ENCODE results near the gene PGF.

Gene PGF

DNA sequence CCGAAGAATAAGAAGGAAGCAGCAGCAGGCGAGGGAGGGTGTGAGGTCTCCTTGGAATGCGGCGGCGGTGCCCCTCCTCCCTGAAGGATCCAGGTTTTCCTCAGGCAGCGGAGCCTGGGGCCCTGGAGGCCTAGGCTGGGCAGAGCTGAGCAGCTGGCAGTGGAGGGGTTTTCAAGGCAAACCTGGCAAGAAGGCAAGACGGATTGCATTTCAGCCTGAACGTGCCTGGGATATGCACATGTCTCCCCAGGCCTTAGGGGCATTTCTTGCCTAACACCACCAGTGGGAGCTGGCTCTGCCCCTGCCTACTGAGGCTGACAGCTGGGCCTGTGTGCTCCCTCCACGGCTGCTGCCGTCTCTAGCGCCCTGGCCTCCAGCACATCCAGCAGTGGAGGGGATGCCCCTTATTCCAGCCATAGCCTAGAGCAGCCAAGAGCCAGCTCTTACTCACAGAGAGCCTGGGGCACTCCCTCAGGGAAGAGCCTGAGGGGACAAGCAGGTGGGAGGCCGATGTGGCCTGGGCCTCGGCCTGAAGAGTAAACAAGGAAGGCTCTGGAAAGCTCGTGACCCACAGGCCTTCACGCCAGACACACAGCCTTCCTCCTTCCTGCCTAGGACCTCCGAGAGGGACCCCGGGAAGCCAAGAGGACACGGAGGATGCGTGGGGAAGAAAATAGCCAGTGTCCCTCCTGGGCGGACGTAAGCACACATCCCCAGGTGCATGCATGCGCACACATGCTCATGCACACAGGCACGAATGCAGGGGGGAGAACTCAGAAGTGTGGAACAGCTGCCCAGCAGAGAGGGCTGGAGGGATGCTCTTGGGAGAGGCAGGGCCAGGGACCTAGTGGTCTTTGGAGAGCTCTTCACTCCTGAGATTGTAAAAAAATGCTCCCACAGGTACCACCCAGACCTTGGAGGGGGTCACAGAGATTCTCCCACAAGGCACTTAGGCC is 24.3 kb upstream of the PGF start:
- no peak overlapping the region for H3K4me3 ChIP-seq (ENCODE audit: low read depth, low read length)
- peak; percentile 77 for DNase-seq (ENCODE audit: low read depth)

GRCh38 chr14:74979029-74979428 is 23.6 kb upstream of the PGF start:
- DNase-seq (ENCODE audit: low read depth), result no peak
- H3K4me3 ChIP-seq (ENCODE audit: low read depth, low read length), result no peak overlapping the region

DNA sequence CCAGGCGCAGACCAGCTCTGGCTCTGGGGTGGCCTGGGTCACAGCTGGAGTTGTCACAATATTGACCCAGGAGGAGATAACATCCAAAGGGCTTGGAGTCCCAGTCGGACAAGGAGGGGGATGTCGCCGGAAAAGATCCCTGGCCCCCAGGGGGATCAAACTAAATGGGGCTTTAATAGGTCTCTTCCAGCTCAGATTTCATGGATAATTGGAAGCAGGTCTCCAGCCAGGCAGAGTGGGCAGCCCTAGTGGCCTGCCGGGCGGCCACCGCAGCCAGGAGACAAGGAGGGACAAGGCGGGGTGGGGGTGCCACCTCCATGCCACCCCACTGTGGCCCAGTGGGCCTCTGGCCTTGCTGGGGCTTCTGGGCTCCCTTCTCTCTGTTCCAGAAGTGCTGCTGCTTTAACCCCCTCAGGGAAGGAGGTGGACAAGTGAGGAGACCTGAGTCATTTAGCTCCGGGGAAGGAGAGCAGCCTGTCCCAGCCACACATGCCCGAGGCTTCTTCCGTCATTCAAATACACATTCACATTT is 23.1 kb upstream of the PGF start:
- no peak overlapping the region for H3K4me3 ChIP-seq (ENCODE audit: low read depth, low read length)
- no peak for DNase-seq (ENCODE audit: low read depth)

DNA sequence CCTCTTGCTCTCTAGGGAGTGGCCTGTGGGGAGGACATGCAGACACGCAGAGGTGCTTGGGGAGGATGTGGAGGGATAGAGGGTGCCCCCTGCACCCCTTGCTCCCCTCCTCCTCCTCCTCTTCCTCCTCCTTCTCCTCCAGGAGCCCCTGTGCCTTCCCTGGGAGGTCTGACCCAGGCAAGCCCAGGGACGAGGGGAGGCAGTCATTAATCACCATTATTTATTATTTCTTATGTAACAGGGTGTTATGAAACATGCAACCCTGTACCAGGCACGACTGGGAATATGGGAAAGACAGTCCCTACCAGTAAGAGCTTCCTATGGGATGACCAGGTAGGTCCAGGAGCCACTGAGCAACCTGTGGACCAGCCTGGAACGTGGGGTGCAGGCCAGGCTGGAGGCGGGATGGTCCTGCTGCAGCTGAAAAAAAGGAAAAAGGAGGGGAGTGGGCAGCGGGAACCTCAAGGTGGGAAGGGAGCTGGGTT is 22.5 kb upstream of the PGF start:
- no peak for DNase-seq (ENCODE audit: low read depth)
- H3K4me3 ChIP-seq (ENCODE audit: low read depth, low read length), result no peak overlapping the region

GRCh38 chr14:74977164-74977900 is 21.9 kb upstream of the PGF start:
- DNase-seq (ENCODE audit: low read depth), result no peak
- no peak overlapping the region for H3K4me3 ChIP-seq (ENCODE audit: low read depth, low read length)

DNA sequence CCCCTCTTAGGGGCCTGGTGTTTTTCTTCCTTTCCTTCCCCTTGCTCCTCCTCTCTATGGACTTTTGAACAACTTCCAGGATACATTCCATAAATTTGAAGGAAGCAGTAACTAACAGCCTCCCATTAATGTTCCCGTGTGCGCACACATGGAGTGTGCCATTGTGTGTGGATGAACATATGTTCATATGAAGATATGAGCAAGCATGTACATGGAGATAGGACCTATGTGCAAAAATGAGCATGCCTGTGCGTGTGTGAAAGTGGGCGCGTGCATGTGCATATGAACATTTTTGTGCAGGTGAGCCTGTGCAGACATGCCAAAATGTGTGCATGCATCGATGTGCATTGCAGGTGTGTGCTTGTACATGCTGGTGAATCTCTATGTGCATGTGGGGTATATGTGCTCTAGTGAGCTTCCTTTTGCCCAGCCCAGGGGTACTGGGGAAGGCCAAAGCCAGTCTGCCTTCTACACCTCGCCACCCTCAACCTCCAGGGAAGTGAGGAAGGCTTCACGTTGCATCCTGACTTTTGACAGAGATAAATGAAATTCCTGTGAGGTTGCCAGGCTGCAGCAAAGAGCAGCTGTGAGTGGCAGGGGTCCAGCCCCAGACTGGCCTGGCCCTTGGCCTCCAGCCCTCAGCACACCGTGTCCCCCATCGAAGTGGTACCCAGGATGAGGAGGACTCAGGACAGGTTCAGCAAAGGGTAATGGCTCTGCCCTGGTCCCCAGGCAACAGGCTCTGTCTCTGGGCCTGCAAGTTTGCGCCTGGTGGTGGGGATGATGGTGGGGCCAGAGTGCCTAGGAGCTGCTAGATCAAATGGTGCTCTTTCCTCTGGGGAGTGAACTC is 21.1 kb upstream of the PGF start:
- DNase-seq (ENCODE audit: low read depth), result no peak
- no peak overlapping the region for H3K4me3 ChIP-seq (ENCODE audit: low read depth, low read length)

DNA sequence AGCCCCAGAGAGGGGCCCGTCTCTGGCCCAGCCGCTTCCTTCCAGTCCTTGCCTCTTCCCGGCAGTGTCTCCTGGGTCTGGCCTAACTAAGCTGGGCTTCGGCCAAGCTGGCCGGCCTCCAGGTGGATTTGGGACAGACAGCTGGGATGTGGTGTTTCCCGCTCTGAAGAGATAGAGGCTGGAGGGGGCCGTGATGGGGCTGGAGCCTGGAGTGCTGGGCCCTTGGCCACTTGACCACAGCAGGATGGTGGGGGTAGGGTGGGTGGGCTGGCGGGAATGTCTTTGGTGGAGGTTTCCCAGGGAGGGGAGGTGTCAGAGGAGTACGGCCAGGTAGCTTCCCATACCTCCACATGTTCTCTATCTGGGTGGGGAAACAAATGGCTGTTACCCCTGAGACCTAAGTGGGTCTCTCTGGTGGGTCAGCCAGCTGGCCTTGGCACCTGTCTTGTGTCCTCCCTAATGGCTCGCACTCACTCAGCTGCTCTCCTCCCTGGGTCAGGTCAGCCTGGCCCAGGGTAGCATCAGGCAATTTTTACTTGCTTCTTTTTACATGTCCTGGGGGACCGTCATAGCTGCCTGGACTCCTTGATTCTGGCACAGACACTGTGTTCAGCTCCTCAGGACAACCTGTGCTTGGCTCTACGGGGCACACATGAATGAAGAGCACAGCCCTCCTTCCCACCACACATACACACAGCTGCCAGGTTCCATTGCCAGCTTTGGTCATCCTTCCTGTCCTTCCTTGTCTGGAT is 19.8 kb upstream of the PGF start:
- no peak for DNase-seq (ENCODE audit: low read depth)

DNA sequence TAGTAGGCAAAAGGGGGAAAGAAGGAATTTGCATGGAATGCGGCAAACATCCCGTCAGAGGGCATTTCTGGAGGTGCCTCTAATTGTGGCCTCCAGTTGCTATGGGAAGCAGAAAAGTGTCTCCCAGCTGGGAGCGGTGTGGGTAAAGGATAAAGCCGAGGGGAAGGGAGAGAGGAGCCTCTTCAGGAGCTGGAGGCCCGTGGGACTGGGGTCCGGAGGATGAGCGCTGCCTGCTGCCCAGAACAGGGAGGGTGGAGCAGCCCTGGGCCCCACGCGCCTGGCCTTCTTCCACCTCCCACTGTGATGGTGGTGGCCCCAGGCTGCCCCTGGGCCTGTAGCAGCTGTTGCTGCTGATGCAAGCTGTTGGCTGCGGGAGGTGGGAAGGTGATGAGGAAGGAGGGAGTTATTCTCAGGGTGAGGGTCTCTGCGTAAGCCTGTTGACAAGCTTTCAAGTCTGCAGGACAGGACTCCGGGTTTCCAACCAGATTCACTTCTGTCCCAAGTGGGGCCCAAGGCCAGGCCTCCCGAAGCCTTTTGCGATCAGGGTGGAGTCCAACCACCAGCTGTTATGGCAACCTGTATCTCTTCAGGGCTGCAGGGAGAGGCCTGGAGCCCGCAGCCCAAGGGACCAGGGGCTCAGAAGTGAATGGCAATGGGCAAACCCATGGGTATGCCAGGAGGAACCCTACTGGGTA is 19.1 kb upstream of the PGF start:
- no peak overlapping the region for H3K4me3 ChIP-seq (ENCODE audit: low read depth, low read length)
- no peak for DNase-seq (ENCODE audit: low read depth)

More for the DNA sequence above, 19.8 kb upstream of the PGF start:
- no peak overlapping the region for H3K4me3 ChIP-seq (ENCODE audit: low read depth, low read length)

- no peak for DNase-seq (ENCODE audit: low read depth)
- no peak overlapping the region for H3K4me3 ChIP-seq (ENCODE audit: low read depth, low read length)
Observed at GRCh38 chr14:74973905-74974363, 18.5 kb upstream of the PGF start.

DNA sequence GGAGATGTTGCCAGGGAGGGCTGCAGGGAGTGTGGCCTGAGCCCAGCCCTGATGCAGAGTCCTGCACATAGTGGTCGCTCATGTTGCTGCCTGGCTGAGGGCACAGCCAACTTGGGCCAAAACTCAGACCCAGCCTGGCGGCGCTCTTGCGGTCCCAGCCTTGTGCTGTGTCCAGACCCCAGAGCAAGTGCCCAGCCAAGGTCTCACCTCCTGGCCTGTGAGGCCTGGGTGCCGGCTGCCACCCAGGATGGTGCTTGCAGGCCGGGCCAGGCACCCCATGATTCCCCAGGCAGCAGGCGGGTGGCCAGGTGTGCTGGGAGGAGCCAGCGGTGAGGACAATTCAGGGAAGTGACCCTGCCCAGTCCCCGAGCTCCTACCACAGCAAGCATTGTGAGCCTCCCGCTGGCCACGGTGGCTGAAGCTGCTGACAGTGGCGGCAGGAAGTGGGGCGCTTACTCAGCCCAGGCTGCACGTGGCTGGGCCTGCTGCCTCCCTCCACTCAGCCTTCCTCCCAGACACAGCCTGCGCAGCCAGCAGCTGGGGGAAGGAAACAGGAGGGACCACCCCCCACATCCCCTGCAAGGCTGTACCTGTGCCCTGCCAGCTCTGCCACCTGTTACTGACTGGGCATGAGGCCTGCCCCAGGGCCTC is 17.7 kb upstream of the PGF start:
- no peak for DNase-seq (ENCODE audit: low read depth)
- H3K4me3 ChIP-seq (ENCODE audit: low read depth, low read length), result no peak overlapping the region

DNA sequence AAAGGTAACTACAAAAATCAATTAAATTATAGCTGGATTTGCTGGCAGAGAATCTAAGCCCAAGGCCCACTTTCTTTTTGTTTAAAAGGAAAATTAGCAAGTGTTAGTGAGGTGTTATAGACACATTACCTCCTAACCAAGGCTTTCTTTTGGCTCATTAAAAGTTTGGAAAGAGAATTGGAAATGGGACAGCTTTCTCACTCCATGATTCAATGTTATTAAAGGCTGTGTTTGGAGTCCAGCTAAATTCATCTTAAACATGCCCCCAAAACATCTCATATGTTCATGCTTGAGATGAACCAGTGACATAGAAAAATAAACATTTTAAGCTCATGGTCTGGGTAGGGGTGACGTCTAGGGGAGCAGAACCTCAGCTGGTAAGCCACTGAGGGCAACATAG is 13.4 kb upstream of the PGF start:
- DNase-seq (ENCODE audit: low read depth), result no peak
- H3K4me3 ChIP-seq (ENCODE audit: low read depth, low read length), result no peak overlapping the region

DNA sequence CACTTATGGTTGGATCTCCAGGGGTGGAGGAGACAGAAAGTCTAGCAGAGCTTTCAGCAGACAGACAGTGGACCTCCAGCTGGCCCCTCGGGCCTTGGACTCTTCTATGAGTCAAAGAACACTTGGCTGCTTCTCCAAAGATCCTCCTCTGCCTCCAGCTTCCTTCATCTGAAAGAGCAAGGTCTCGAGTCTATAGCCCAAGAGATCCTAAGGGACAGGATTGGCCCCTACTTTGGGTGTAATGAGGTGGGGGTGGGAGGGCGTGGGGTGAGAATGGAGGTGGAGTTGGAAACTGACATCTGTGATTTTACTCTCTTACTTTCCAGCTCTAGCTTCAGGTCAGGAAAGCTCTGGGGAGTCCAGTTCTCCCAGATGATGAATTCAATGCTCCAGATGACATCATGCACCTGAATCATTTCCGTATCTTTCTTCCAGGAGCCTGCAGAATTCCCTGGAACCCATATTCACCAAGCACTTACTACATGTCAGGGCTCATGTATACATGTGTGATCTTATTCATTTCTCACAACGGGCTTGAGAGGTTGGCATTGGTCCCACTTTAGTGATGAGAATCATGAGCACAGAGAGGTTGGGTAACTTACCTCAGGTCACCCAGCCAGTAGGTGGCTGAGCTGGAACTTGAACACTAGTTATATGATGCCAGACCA is 10.2 kb upstream of the PGF start:
- no peak for DNase-seq (ENCODE audit: low read depth)
- no peak overlapping the region for H3K4me3 ChIP-seq (ENCODE audit: low read depth, low read length)

DNA sequence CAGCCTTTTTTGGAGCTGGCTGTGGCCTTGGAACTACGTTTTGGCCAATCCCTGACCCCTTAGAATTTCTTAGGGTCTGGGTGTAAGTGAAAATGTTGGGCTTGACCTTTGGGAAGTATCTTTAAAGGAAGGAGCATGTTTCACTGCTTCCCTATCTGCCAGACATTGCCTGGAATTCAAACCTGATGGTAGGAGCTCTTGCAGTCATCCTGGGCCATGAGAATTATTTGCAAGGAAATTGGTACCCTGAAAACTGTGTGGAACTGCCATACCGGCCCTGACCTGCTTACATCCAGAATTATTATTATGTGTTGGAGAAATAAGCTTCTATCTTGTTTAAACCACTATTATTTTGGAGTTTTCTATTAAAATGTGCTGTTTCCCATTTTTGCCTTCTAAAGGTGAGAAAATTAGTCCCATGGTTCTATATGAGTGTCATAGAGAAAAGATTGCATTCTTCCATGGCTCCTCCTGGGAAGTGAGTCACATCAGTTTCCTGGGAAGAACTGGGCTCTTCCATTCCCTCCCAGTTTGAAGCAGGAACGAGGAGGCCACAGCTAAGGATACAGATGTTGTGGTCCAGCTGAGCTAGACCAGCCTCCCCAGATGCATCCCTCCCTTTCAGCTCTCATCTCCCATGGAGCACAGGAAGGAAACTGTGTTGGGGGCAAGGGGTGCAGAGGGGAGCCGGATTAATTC is 9.5 kb upstream of the PGF start:
- no peak for DNase-seq (ENCODE audit: low read depth)
- H3K4me3 ChIP-seq (ENCODE audit: low read depth, low read length), result no peak overlapping the region

GRCh38 chr14:74963705-74964271 is 8.4 kb upstream of the PGF start:
- no peak overlapping the region for H3K4me3 ChIP-seq (ENCODE audit: low read depth, low read length)
- peak; percentile 74 for DNase-seq (ENCODE audit: low read depth)

GRCh38 chr14:74963178-74963704 is 7.8 kb upstream of the PGF start:
- no peak for DNase-seq (ENCODE audit: low read depth)
- H3K4me3 ChIP-seq (ENCODE audit: low read depth, low read length), result no peak overlapping the region

DNA sequence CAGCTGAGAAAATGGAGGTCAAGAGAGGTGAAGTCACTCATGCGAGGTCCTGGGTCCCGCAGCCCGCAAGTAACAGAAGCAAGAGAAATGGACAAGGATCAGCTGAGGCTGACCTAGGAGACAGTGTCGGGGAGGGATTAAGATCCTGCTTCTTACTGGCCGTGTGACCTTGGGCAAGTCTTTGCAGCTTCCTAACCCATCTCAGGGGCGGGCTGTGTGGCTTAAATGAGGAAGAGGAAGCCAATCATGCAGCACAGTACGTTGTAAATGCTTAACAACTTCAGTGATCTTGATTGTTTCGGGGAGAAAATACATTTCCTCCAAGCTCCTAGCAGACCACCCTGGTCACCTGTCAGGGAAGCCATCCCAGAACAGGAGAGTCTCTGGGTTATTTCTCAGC is 7.1 kb upstream of the PGF start:
- no peak for DNase-seq (ENCODE audit: low read depth)
- no peak overlapping the region for H3K4me3 ChIP-seq (ENCODE audit: low read depth, low read length)
